Measurements from ENCODE around the gene LYSMD1.

LYSMD1 gene

GRCh38 chr1:151144474-151145303 lies 21.0 kb downstream of the LYSMD1 start:
- Histone ChIP-seq H3K27me3 (ENCODE audit: control insufficient read depth, insufficient read depth, low read length) (no peaks in the 10 kb centered on the region), H3K9ac (ENCODE audit: low read length) (no peak overlapping the region), H3K4me3 (ENCODE audit: low read length) (peak overlapping the region; percentile 80), H3K27ac (ENCODE audit: low read depth, low read length) (no peak overlapping the region), H3K36me3 (ENCODE audit: control insufficient read depth, insufficient read depth, low read length) (no peaks in the 10 kb centered on the region), H3K4me1 (ENCODE audit: control insufficient read depth, insufficient read depth, low read length) (peaks cover 4% of the 10 kb centered on the region)

- Histone ChIP-seq H3K27me3 (ENCODE audit: control insufficient read depth, insufficient read depth, low read length) (no peaks in the 10 kb centered on the region), H3K4me1 (ENCODE audit: control insufficient read depth, insufficient read depth, low read length) (peaks cover 4% of the 10 kb centered on the region), H3K9ac (ENCODE audit: low read length) (no peak overlapping the region), H3K36me3 (ENCODE audit: control insufficient read depth, insufficient read depth, low read length) (no peaks in the 10 kb centered on the region), H3K27ac (ENCODE audit: low read depth, low read length) (no peak overlapping the region), H3K4me3 (ENCODE audit: low read length) (no peak overlapping the region)
These were observed 21.7 kb downstream of the LYSMD1 start for GRCh38 chr1:151143986-151144385.

GRCh38 chr1:151143057-151143435 lies 22.7 kb downstream of the LYSMD1 start:
- no peak overlapping the region for H3K4me3 ChIP-seq (ENCODE audit: low read length)
- no peaks in the 10 kb centered on the region for H3K27me3 ChIP-seq (ENCODE audit: control insufficient read depth, insufficient read depth, low read length)
- peaks cover 4% of the 10 kb centered on the region for H3K4me1 ChIP-seq (ENCODE audit: control insufficient read depth, insufficient read depth, low read length)
- no peak overlapping the region for H3K27ac ChIP-seq (ENCODE audit: low read depth, low read length)
- no peak overlapping the region for H3K9ac ChIP-seq (ENCODE audit: low read length)
- H3K36me3 ChIP-seq (ENCODE audit: control insufficient read depth, insufficient read depth, low read length), result no peaks in the 10 kb centered on the region

GRCh38 chr1:151142411-151143056 lies 23.2 kb downstream of the LYSMD1 start:
- Histone ChIP-seq H3K4me3 (ENCODE audit: low read length) (no peak overlapping the region), H3K4me1 (ENCODE audit: control insufficient read depth, insufficient read depth, low read length) (peaks cover 4% of the 10 kb centered on the region), H3K27me3 (ENCODE audit: control insufficient read depth, insufficient read depth, low read length) (no peaks in the 10 kb centered on the region), H3K36me3 (ENCODE audit: control insufficient read depth, insufficient read depth, low read length) (no peaks in the 10 kb centered on the region), H3K27ac (ENCODE audit: low read depth, low read length) (no peak overlapping the region), H3K9ac (ENCODE audit: low read length) (no peak overlapping the region)

- no peak overlapping the region for H3K9ac ChIP-seq (ENCODE audit: low read length)
- H3K4me1 ChIP-seq (ENCODE audit: control insufficient read depth, insufficient read depth, low read length), result no peaks in the 10 kb centered on the region
- no peaks in the 10 kb centered on the region for H3K27me3 ChIP-seq (ENCODE audit: control insufficient read depth, insufficient read depth, low read length)
- no peak overlapping the region for H3K27ac ChIP-seq (ENCODE audit: low read depth, low read length)
- H3K36me3 ChIP-seq (ENCODE audit: control insufficient read depth, insufficient read depth, low read length), result no peaks in the 10 kb centered on the region
- H3K4me3 ChIP-seq (ENCODE audit: low read length), result no peak overlapping the region
These were observed 27.9 kb downstream of the LYSMD1 start for GRCh38 chr1:151137789-151138188.

- Histone ChIP-seq H3K36me3 (ENCODE audit: control insufficient read depth, insufficient read depth, low read length) (no peaks in the 10 kb centered on the region), H3K9ac (ENCODE audit: low read length) (no peak overlapping the region), H3K4me1 (ENCODE audit: control insufficient read depth, insufficient read depth, low read length) (no peaks in the 10 kb centered on the region), H3K27me3 (ENCODE audit: control insufficient read depth, insufficient read depth, low read length) (no peaks in the 10 kb centered on the region), H3K27ac (ENCODE audit: low read depth, low read length) (no peak overlapping the region), H3K4me3 (ENCODE audit: low read length) (no peak overlapping the region)
These were observed 30.0 kb downstream of the LYSMD1 start for GRCh38 chr1:151135433-151136385.

GRCh38 chr1:151134991-151135390 lies 30.7 kb downstream of the LYSMD1 start:
- Histone ChIP-seq H3K36me3 (ENCODE audit: control insufficient read depth, insufficient read depth, low read length) (no peaks in the 10 kb centered on the region), H3K27ac (ENCODE audit: low read depth, low read length) (no peak overlapping the region), H3K4me3 (ENCODE audit: low read length) (no peak overlapping the region), H3K27me3 (ENCODE audit: control insufficient read depth, insufficient read depth, low read length) (no peaks in the 10 kb centered on the region), H3K4me1 (ENCODE audit: control insufficient read depth, insufficient read depth, low read length) (no peaks in the 10 kb centered on the region), H3K9ac (ENCODE audit: low read length) (no peak overlapping the region)

GRCh38 chr1:151134396-151134795 lies 31.3 kb downstream of the LYSMD1 start:
- H3K36me3 ChIP-seq (ENCODE audit: control insufficient read depth, insufficient read depth, low read length), result no peaks in the 10 kb centered on the region
- H3K9ac ChIP-seq (ENCODE audit: low read length), result no peak overlapping the region
- H3K4me1 ChIP-seq (ENCODE audit: control insufficient read depth, insufficient read depth, low read length), result no peaks in the 10 kb centered on the region

GRCh38 chr1:151133018-151133806 lies 32.5 kb downstream of the LYSMD1 start:
- H3K27me3 ChIP-seq (ENCODE audit: control insufficient read depth, insufficient read depth, low read length), result no peaks in the 10 kb centered on the region

More at GRCh38 chr1:151134396-151134795, 31.3 kb downstream of the LYSMD1 start:
- H3K4me3 ChIP-seq (ENCODE audit: low read length), result no peak overlapping the region
- no peak overlapping the region for H3K27ac ChIP-seq (ENCODE audit: low read depth, low read length)
- H3K27me3 ChIP-seq (ENCODE audit: control insufficient read depth, insufficient read depth, low read length), result no peaks in the 10 kb centered on the region

GRCh38 chr1:151132335-151133017 lies 33.2 kb downstream of the LYSMD1 start:
- Histone ChIP-seq H3K4me1 (ENCODE audit: control insufficient read depth, insufficient read depth, low read length) (no peaks in the 10 kb centered on the region), H3K27ac (ENCODE audit: low read depth, low read length) (no peak overlapping the region), H3K36me3 (ENCODE audit: control insufficient read depth, insufficient read depth, low read length) (no peaks in the 10 kb centered on the region), H3K4me3 (ENCODE audit: low read length) (peak overlapping the region; percentile 64), H3K9ac (ENCODE audit: low read length) (no peak overlapping the region), H3K27me3 (ENCODE audit: control insufficient read depth, insufficient read depth, low read length) (no peaks in the 10 kb centered on the region)

More at GRCh38 chr1:151133018-151133806, 32.5 kb downstream of the LYSMD1 start:
- H3K4me1 ChIP-seq (ENCODE audit: control insufficient read depth, insufficient read depth, low read length), result no peaks in the 10 kb centered on the region
- no peak overlapping the region for H3K4me3 ChIP-seq (ENCODE audit: low read length)
- H3K27ac ChIP-seq (ENCODE audit: low read depth, low read length), result no peak overlapping the region
- H3K36me3 ChIP-seq (ENCODE audit: control insufficient read depth, insufficient read depth, low read length), result no peaks in the 10 kb centered on the region
- no peak overlapping the region for H3K9ac ChIP-seq (ENCODE audit: low read length)

GRCh38 chr1:151131701-151132334 lies 33.9 kb downstream of the LYSMD1 start:
- Histone ChIP-seq H3K4me1 (ENCODE audit: control insufficient read depth, insufficient read depth, low read length) (no peaks in the 10 kb centered on the region), H3K9ac (ENCODE audit: low read length) (peak overlapping the region; percentile 30), H3K4me3 (ENCODE audit: low read length) (peak overlapping the region; percentile 64), H3K27me3 (ENCODE audit: control insufficient read depth, insufficient read depth, low read length) (no peaks in the 10 kb centered on the region), H3K27ac (ENCODE audit: low read depth, low read length) (peak overlapping the region; percentile 50), H3K36me3 (ENCODE audit: control insufficient read depth, insufficient read depth, low read length) (no peaks in the 10 kb centered on the region)

Data from rectal smooth muscle tissue (tissue), 1 donor.